ENCODE results near the gene SKAP2. TPM values are rescaled to one million over a fixed set of nuclear protein-coding genes. Genes with fewer than 3 reads are reported as not detected.
A peak's percentile ranks its signal among the peaks of the same experiment; 100 is the strongest.

SKAP2 gene
- total and polyA plus RNA-seq, 2 donors (not counting 3 experiments of a cell fraction or from before 2014, with no cell fraction given): 4.0 to 27.6 TPM

DNA sequence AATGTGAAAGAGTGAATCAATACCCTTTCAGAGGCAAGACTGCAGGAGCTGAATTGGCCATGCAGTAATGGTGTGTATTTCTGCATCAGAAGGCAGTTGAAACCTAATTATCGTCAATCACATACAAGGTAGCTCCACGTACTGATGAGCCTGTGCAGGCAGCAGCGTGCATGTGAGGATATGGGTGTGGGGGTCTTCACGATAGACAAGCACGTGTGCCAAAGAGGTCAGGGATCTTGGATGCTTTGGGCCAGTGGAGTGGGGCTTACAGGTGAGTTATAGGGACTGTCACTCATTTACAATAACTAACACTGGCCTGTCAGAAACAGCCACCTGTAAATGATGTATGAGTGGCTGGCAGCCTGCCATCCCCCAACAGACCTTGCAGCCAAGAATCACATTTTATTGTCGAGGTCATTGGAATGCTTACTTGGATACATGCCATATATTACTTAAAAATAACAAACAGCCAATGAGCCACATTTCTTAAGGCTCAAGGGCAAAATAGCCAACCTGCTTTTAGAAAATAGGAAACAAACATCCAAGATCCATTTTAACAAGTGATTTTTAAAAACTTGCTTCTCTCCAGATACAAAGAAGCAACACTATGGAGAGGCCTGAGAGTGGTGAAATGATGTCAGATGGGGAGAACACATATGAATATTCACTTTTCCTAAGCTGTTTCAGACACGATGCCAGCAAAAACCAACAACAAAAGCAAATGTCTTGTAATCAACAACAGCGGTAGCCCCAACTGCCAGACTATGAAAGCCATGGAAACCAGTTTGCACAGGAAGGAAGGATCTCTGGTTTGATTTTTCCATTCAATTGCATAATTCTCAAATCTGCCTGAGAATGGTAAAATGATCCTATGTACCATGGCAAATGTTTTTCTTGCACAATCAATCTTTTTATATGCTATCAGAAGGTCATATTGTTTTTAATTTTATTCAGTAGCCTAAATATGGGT, 210.7 kb downstream of the SKAP2 start:
- Histone ChIP-seq H3K9me1 (replicated peaks; ENCODE audit: control insufficient read depth, extremely low read depth, insufficient read depth, low read length) (no peaks in the 10 kb centered on the region), H4K20me1 (replicated peaks; ENCODE audit: control insufficient read depth, extremely low read depth, insufficient read depth, low read length) (no peaks in the 10 kb centered on the region), H3K27me3 (ENCODE audit: control insufficient read depth in 2 of 2, insufficient read depth in 2 of 2, low read length in 2 of 2) (peaks cover 0 to 3% of the 10 kb centered on the region in 2 experiments), H3K9me3 (replicated peaks; ENCODE audit: control insufficient read depth, insufficient read depth, low read length) (no peaks in the 10 kb centered on the region), H3K4me1 (ENCODE audit: control insufficient read depth, extremely low read depth, insufficient read depth, low read length) (peaks cover 10% of the 10 kb centered on the region), H3K79me2 (ENCODE audit: control insufficient read depth, insufficient read depth, low read length) (no peaks in the 10 kb centered on the region), H3K9ac (replicated peaks; ENCODE audit: extremely low read depth, insufficient read depth, low read length) (no peak overlapping the region), H3K4me3 (replicated peaks in 1 of 3; ENCODE audit: insufficient read depth in 1 of 3, low read depth in 1 of 3, low read length in 3 of 3) (no peak overlapping the region), H3K4me2 (ENCODE audit: insufficient read depth, low read length) (peak overlapping the region; percentile 26), H3K27ac (ENCODE audit: insufficient read depth, low read depth, low read length) (no peak overlapping the region), H3K36me3 (ENCODE audit: control insufficient read depth in 2 of 2, extremely low read depth in 1 of 2, insufficient read depth in 2 of 2, low read length in 2 of 2) (no peaks in the 10 kb centered on the region), H2AFZ (ENCODE audit: low read depth, low read length) (no peak overlapping the region)
- dilution Hi-C loops (cut with MboI; ENCODE audit: extremely low pct_ligation_motif_present, low sequenced_read_pairs): no loop called here
- DNase-seq (ENCODE audit: low read depth, low spot score): peak; percentile 89
- ChIA-PET POLR2A (no interaction called here), CTCF (interaction anchor here (1.5 kb wide), 1 partner anchor 14 kb away, joined by 3 read pairs; no protein-coding TSS in a partner anchor)
- peak; percentile 84 for FAIRE-seq
- no TSS peak for BruUV-seq (replicated peaks)
- intact Hi-C loops (cut with micrococcal nuclease): loop anchor here (5.0 kb wide), 1 partner anchor 256 kb away; no protein-coding TSS in a partner anchor
- TF ChIP-seq MYC (IDR thresholded peaks at IDR 0.05; ENCODE audit: low read depth, low read length): no peak
- TF ChIP-seq, protein P1, sequence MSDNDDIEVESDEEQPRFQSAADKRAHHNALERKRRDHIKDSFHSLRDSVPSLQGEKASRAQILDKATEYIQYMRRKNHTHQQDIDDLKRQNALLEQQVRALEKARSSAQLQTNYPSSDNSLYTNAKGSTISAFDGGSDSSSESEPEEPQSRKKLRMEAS (IDR thresholded peaks at IDR 0.05; ENCODE audit: insufficient read depth, insufficient read length): no peak
- no peak for TF ChIP-seq POLR2A (IDR thresholded peaks at IDR 0.05; ENCODE audit: low read depth, low read length)
- TF ChIP-seq POLR2AphosphoS5 (IDR thresholded peaks at IDR 0.05; ENCODE audit: insufficient read depth, low read depth, low read length): peak; percentile 56
- no peak for TF ChIP-seq GATA2 (IDR thresholded peaks at IDR 0.05; ENCODE audit: insufficient read depth, insufficient read length, low read depth, low read length)
